ENCODE measurements around the gene ANKRD42.
A peak's percentile ranks its signal among the peaks of the same experiment; 100 is the strongest.
"Not testable (repeated sequence)": the region's sequence is repeated elsewhere in the genome, so short reads cannot be mapped to it uniquely, and the experiment has no call there.

Gene ANKRD42

DNA sequence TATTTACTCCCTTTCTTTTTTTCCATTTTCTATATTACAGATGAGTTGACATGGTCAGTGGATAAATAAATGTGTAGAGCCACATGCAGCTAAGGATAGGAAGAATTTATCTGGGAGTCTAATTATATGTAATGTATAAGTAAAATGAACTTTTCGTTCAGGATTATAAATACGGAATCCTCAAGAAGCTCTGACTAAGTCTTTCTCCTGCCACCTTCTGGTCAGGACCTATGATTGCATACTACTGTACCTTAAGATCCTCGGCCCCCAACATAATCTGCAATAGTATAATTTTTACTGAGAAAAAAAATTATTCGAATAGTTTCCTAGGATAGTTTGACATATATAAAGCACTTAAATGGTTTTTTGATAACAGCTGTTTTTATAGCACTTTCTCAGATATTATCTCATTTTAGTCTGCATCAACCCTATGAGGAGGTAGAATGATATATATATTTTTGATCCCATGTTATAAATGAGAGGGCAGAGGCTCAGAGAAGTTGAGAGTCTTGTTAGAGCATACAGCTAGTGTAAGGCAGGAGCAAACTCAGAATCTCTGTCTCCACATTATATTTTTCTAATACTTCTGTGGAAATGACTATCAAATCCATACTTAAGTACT, 56.6 kb downstream of the ANKRD42 start:
- DNase-seq, result no peak

DNA sequence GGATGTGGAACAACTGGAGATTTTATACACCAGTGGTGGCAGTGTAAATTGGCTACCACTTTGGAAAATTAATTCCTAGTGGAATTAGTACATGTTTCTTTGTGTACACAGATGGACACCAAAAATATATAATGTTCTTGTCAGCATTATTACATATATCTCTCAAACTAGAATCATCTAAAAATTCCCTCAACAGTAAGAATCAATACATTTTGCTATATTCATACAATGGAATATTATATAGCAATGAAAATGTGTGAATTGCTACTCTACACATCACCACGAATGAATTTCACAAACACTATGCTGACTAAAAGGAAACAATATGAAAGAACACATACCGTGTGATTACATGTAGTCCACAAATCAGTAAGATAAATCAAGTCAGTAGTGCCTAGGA, 58.8 kb downstream of the ANKRD42 start:
- DNase-seq, result no peak

DNA sequence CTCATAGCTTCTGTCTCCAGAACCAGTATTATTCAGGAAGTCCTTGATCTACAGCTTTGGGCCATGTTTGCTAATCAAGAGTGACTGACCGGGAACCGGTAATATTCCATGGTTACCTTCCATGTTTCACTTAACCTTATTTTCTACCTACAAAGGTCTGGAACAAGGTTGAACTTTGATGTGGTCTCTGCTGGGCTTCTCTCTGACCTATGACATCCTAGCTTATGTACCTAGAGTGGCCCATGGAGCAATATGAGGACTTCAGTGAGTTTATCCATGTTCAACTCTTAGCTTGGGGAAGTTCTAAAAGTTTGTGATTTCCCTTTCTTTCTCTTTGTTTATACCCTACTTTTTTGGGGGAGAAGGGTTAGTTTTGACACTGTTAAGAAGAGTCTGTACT, 59.4 kb downstream of the ANKRD42 start:
- DNase-seq, result no peak

DNA sequence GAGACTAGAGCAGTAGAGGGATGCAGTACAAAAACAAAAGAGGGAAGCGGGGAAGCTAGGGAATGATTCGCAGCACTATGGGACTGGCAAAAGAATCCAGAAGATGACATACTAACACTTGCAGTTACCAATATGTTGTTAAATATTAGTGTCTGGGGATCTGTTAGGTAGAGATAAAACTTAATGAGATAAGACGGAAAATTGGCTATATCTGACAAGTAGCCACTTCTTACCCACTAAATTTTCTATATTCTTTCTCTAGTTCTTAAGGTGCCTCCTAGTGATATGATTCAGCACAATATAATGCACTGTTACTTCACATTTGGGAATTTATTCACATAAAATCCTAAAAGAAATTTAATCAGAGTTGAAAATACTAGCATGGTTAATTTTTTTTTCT, 61.9 kb downstream of the ANKRD42 start:
- DNase-seq, result no peak

DNA sequence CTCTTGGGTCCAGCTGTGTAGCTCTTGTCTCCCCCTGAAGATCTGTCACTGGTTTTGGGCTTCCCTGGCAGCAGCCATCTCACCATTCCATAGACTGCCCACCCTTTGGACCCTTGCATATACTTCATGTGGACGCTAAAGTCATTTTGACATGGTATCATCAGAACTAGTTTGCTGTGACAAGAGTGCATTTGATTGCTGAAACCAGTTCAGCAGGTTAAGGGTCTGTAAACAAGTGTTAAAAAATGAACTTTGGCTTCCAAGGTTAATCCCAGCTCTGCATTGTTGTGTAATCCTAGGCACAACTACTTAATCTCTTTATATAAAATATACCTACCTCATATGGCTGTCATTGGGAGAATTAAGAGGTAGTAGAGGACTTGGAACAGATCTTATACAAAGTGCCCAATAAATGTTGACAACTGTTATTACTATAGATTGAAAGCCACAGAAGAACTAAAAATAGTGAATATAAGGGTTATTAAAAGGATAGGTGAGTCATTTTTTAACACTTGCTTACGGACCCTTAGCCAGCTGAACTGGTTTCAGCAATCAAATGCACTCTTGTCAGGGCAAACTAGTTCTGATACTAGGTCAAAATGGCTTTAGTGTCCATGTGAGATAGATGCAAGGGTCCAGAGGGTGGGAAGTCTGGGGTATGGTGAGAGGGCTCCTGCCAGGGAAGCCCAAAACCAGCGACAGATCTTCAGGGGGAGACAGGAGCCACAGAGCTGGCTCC, 63.3 kb downstream of the ANKRD42 start:
- no peak for DNase-seq

DNA sequence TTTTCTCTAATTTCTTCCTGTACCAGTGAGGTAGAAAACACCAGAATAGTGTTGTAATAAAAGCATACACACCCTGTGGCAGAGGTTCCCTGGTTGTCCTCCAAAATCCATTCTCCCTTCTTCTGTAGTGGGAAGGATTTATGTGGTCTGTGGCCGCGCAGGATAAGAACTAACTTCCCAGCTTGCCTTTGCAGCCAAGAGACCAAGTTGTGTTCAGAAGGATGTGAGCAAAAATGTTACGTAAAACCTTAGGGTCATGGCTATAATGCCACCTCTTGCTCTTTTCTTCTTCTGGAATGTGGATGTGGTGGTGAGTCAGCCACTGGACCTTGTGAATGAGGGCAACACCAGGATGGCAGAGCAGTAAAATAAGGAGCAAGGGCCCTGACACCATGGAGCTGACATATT, 64.3 kb downstream of the ANKRD42 start:
- no peak for DNase-seq

DNA sequence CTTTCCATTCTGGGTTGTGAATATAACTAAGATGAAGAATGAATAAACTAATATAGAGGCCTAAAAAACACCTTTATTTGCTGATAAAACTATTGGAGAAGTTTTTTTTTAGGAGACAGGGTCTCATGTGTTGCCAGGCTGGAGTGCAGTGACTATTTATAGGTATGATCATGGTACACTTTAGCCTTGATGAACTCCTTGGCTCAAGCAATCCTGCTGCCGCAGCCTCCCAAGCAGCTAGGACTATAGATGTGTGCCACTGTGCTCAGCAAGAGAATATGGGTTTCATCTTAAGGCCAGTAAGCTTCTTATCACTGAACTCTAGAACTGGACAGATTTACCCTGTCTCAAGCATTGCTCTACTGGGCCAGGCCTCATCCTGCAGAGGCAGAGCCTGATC, 66.0 kb downstream of the ANKRD42 start:
- DNase-seq, result no peak

DNA sequence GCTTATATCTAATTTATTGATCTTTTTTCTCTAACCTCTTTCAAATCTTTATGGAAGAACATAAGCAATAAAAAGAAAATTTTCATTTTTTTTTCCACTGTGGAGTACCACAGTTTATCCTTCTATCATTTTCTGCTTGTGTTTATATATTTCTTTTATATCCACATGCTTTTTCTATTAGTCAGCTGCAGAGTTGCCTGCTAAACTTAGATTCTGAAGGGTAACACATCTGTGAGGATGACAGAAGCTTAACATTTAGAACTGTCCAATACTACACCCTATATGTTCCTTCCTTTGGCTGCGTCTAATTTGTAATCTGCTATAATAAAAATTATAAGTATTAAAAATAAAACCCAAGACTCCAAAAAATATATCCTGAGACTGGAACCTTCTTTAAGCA, 71.8 kb downstream of the ANKRD42 start:
- DNase-seq, result no peak

DNA sequence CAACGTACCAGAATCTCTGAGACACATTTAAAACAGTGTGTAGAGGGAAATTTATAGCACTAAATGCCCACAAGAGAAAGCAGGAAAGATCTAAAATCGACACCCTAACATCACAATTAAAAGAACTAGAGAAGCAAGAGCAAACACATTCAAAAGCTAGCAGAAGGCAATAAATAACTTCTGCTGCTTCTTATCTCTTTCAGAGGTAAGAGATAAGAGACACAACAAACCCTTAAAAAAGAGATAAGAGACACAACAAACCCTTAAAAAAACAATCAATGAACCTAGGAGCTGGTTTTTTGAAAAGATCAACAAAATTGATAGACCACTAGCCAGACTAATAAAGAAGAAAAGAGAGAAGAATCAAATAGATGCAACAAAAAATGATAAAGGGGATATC, 75.6 kb downstream of the ANKRD42 start:
- not testable (repeated sequence) for DNase-seq

DNA sequence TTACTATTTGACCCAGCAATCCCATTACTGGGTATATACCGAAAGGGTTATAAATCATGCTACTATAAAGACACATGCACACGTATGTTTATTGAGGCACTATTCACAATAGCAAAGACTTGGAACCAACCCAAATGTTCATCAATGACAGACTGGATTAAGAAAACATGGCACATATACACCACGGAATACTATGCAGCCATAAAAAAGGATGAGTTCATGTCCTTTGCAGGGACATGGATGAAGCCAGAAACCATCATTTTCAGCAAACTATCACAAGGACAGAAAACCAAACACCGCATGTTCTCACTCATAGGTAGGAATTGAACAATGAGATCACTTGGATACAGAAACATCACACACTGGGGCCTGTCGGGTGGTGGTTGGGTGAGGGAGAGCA, 78.2 kb downstream of the ANKRD42 start:
- DNase-seq, result not testable (repeated sequence)

DNA sequence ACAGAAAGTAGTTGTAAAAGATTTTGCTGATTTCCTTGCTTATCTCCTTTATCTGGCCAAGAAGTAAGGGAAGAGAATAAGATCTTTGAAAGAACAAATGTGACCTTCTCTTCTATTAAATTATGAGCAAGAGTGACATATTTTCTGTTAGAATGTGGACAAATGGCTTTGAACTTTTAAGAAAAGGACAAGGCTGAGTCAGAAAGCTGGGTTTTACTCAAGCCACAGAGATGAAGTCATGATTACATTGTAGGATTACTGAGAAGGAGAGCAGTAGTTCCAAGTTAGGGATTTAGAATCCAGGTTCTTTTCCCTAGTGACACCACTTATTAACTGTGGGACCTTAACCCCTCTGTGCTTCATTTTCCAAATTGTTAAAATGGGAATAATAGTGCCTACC, 79.1 kb downstream of the ANKRD42 start:
- no peak for DNase-seq

DNA sequence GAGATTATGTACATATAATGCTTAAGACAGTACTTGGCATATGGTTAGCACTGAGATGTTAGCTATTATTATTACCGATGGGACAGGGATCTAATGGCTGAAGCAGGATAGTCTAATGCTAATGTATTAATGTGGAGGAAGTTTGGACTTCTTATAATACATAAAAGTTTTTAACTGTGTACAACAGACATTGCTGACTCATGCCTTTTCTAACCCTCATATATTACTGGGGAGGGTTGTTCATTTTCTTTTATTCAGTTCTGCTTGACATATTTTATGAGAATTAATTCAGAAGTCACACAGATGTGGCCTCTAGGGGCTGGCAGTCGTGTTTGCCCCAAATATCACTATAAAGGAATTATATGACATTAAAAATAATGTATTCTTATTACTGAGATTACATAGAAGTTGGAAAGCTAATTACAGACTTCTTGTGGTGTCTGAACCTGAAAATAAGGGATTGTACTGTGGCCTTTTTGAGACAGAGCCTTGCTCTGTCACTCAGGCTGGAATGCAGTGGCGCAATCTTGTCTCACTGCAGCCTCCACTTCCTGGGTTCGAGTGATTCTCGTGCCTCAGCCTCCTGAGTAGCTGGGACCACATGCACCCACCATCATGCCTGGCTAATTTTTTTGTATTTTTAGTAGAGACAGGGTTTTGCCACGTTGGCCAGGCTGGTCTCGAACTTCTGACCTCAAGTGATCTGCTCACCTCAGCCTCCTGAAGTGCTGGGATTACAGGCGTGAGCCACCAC, 82.6 kb downstream of the ANKRD42 start:
- DNase-seq, result no peak

DNA sequence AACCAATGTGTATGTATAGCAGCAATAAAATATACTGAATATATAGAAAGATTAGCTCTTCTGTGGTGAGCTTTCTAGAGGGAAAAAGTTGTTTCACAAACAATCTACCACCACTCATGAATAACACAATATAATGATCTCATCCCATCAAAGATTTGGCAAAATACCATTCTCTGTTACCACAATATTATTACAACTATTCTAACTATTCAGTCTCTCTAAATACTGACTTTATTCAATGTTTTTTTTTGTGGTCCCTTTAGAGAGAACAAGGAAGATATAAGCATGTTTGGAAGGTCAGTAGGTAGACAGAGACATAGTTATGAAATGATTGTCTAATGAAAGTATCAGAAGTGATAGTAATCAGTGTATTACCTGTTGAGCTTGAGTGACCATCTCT, 84.8 kb downstream of the ANKRD42 start:
- no peak for DNase-seq

DNA sequence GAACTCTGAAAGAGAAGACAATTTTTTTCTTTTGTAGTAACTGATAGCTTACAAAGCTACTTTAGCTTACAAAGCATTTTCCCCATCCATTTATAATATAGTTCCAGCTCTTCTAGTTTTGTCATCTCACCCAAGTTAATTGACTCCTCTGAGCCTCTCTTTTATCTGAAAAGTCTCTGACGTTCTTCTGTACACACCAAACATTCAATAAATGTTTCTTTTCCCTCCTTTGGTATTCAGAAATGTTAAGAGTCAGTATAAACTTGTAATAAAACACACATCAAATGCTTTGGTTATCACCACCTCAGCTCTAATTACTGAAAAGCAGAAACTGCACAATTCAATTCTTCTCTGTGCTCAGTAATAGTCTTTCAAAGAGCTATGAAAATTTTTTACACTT, 86.7 kb downstream of the ANKRD42 start:
- DNase-seq, result no peak

DNA sequence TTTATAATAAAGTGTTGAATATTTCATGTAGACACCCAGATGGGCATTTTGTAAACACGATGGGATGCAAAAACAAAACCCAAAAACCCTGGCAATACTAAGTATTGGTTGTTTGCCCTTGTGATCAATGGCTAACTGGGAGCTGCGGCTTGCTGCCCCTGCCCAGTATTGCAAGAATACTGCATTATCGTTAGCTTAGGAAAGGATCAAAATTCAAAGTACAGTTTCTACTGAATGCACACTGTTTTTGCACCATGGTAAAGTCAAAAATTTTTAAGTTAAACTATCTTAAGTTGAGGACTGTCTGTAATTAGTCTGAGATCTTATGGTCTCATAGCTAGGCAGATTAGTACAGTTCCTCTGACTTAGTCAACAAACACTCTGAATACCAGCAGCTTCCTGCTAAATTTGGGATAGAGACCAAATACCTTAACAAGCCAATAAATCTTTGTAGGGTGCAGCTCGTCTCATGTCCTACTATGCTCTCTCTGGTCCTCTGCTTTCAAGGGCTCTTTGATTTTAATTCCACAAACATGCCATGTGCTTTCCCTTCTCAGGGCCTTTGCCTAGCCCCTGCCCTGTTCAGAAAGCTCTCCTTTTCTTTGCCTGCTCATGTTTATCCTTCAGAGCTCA, 88.7 kb downstream of the ANKRD42 start:
- DNase-seq, result no peak

DNA sequence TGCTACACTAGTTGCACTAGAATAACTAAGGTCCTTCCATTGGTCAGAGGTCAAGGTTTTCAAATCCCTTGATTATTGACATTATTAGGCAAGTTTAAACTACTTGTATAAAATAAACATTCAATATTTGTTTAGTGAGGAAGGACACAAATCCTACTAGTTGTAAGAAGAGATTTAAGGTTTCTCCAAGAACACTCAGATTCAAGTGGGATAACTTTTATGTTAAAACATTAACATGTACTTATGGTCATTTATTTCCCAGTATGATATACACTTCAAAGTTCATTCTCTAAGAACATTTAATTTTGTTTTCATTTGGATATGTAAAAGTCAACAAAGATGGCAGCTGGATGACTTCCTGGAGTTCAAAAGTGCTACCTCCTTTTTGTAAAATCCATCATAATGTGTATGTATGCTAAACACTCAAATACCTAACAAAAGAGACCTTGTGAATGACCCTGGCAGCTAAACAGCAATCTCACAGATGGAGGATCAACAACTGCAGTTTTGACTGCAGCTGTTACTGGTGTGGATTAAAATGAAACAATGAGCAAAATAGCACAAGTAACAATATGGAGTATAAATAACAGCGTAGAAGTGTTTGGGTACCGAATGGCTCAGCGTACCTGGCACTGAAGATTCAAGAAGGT, 91.1 kb downstream of the ANKRD42 start:
- no peak for DNase-seq

DNA sequence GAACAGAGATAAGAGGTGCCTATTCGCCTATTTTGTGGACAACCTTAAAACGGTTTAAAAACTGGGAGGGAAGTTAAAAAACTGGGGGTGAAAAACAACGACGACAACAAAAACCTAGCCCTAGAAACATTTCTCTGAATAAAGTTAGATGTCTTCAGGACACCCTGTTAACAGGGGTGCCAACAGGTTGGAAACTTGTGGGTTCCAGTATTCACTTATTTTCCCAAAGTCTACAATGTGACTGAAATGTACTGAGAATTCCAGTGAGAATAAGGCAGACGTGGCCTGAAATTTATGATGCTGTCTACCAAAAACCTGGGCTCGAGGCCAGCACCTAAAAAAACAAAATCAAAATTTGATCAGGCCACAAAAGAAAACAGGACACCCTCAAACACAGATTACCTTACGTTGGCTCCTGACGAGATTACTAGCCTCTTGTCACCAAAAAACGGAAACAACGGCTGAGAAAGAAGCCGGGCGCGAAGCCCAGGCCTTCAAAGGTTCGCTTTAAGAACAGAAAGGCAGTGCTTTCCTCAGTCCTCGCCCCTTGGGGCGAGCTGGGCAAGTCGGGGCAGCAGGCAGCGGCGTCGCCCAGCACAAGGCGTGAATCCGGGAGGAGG, 91.7 kb downstream of the ANKRD42 start:
- DNase-seq, result no peak

DNA sequence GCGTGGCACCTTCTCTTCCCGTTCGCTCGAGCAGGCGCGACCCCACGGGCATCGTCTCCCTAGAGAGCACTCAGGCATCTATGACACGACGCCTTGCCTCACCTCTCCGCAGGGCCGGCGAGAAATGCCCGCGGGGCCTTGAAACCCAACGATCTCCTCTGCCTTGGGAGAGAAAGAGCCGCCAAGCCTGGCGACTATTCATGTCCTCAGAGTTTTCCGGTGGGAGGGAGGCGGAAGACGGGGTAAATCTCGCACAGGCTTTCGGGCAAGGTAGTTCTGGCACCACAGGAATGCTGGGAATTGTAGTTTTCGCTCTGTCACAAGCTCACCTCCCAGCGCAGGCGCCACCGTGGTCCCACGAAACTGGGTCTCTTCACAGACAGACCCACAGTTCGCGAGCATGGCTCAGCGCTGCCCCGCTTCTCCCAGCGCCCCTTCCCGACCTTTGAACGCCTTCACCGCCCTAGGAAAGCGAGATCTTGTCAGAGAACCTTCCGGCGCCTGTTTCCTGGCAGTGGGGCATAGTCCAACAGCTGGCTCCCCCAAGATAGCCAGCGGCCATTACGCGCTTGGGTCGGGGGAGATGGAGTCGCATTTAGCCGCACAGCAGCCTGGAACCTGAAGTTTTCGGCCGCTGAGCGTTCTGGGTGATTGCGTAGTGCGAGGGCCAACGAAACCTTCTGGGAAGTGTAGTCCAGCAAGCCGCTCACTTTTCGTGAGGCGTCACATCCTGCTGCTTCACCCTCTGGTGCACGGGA, 92.4 kb downstream of the ANKRD42 start, which contains the start of gene CCDC90B:
Gene CCDC90B (minus strand): TSS at position 597 of the 758 bp plus-strand sequence. CDS start 395 bp downstream, at position 202.
- peak; percentile 97 for DNase-seq

DNA sequence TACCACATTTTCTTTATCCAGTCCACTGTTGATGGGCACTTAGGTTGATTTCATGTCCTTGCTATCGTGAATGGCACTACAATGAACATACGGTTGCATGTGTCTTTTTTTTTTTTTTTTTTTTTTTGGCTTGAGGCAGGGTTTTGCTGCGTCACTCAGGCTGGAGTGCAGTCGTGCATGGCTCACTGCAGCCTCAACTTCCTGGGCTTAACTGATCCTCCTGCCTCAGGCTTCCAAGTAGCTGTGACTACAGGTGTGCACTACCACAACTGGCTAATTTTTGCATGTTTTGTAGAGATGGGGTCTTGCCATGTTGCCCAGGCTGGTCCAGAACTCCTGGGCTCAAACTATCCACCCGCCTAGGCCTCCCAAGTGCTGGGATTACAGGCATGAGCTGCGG, 94.1 kb downstream of the ANKRD42 start:
- DNase-seq, result no peak

DNA sequence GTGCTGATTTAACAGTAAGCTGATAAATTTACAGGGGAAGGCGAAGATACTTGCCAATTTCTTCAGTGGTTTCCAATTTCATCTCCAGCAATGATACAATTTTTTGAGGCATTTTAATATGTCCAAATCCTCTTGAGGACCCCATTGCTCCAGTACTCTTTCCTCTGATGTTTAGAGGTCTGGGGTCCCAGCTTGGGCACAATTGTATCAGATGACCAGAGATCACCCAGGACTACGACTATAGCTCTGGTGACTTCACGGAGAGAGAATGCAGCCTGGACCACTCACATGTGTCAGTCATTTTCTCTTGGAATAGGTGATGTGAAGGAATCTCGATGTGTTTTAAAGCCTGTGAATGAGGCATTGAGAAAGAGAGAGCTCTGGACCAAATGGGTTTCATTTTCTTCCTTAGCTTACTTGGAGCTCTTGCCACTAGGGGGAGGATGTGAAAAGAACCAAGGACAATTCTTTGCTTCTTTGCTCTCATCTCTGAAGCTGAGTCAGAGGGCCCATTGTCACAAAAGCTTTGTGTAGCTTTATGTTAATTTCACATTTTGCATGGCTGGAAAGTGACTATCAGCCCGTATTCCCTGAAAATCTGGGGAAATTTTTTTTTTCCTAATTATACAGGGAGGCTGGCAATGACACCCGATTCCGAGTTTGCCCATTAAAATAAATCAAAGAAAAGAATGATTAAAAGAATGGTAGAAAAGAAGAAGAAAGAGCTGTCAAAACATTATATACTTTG, 99.4 kb downstream of the ANKRD42 start:
- DNase-seq, result no peak

DNA sequence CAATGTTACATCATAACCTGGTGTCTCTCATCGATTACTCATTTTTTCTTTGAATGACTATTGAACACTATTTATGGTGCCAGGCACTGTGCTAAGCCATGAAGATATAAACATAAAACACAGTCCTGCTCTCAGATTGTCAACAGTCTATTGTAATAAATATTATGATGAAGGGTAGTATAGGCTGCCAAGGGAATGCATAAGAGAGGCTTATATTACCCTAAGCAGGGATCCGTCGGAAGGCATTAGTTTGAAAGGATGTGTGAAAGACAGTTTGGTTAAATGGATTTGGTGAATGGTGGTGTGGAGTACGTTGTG, 99.9 kb downstream of the ANKRD42 start:
- DNase-seq, result no peak

Data from DMS79 (cell line).